BE2C (cell line): ENCODE measurements around the gene ANKHD1.

Source experiments
- DNase-seq: peaks from one replicate; pipeline ENCODE4 v3.0.0-alpha.2; 2020
- H3K27me3 ChIP-seq: fragments of 250-450 bp; sonication (Bioruptor Pico); 2 replicates; pipeline ENCODE4 v1.5.1; 2020; ENCODE audit warnings: mild to moderate bottlenecking
- H3K36me3 ChIP-seq: fragments of 250-450 bp; sonication (Bioruptor Pico); 2 replicates; pipeline ENCODE4 v1.5.1; 2020; ENCODE audit warnings: mild to moderate bottlenecking
- H3K4me1 ChIP-seq: fragments of 250-450 bp; sonication (Bioruptor Pico); 2 replicates; pipeline ENCODE4 v1.5.1; 2020
- H3K4me3 ChIP-seq: 2 replicates; pipeline ENCODE4 v1.5.1; 2011; ENCODE audit warnings: low read depth, low read length
- H3K9me3 ChIP-seq: fragments of 250-450 bp; sonication (Bioruptor Pico); 2 replicates; pipeline ENCODE4 v1.5.1; 2020
- CTCF ChIP-seq: IDR thresholded peaks from 2 replicates; pipeline ENCODE4 v1.5.1; 2012; ENCODE audit warnings: mild to moderate bottlenecking, low read depth, low read length

The ANKHD1 gene

GRCh38 chr5:140551872-140552271 is 150.2 kb downstream of the ANKHD1 start:
- H3K4me1 ChIP-seq = peaks cover 22% of the 10 kb centered on the region
- no peak overlapping the region for H3K4me3 ChIP-seq
- DNase-seq = no peak
- no peak for TF ChIP-seq CTCF
- H3K9me3 ChIP-seq = no peaks in the 10 kb centered on the region
- H3K27me3 ChIP-seq = no peaks in the 10 kb centered on the region
- peaks cover 33% of the 10 kb centered on the region for H3K36me3 ChIP-seq

DNA sequence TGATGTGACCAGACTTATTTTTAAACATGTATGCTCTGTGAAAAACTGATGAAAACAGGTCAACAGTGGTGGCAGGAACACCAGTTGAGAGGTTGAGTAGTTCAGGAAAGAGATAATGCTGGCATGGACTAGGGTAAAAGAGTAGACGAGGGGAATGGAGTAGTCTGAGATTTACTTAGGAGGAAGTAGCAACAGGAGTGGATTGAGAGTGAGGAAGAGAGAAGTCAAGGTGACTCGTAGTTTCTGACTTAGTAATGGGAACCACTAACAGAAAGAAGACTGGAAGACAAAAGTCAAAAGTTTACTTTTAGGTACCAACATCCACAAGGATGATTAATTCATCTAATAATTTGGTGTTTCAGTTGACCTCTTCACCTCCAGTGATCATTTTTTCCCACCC is 152.0 kb downstream of the ANKHD1 start:
- Histone ChIP-seq H3K4me3 (no peak overlapping the region), H3K4me1 (peaks cover 18% of the 10 kb centered on the region), H3K27me3 (no peaks in the 10 kb centered on the region), H3K36me3 (peaks cover 33% of the 10 kb centered on the region), H3K9me3 (no peaks in the 10 kb centered on the region)
- TF ChIP-seq CTCF = no peak
- no peak for DNase-seq

- no peaks in the 10 kb centered on the region for H3K9me3 ChIP-seq
- H3K27me3 ChIP-seq = no peaks in the 10 kb centered on the region
- H3K4me3 ChIP-seq = no peak overlapping the region
- H3K36me3 ChIP-seq = peaks cover 28% of the 10 kb centered on the region
- H3K4me1 ChIP-seq = peaks cover 11% of the 10 kb centered on the region; the same call in 1 of the 2 replicates
- no peak for TF ChIP-seq CTCF
- DNase-seq = no peak
Measured at GRCh38 chr5:140554454-140554853, 152.8 kb downstream of the ANKHD1 start.

DNA sequence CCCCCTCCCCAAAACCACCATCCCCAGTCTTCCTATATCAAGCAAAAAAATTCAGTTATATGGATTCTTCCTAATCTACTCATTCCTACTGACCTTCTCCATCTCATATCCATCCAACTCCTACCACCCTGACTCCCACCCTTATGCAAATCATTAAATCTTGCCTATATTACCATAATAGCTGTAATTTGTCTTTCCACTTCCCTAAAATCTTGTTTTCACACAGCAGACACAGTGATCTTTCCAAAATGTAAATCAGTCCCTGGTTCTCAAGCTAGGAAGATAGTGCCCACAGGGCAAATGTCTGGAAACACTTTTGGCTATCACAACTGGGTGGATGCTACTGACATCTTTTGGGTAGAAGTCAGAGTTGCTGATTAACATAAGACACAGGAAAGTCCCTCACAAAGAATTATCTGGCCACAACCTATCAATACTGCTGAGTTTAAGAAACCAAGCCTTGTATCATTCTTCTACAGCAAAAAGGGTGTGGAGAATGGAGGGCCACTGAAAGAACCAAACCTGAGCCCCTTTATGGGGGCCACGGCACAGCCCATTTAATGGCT is 154.2 kb downstream of the ANKHD1 start:
- H3K4me1 ChIP-seq = peaks cover 11% of the 10 kb centered on the region; the same call in 1 of the 2 replicates
- DNase-seq = no peak
- TF ChIP-seq CTCF = no peak
- no peaks in the 10 kb centered on the region for H3K27me3 ChIP-seq
- peaks cover 14% of the 10 kb centered on the region for H3K36me3 ChIP-seq
- no peaks in the 10 kb centered on the region for H3K9me3 ChIP-seq
- peak overlapping the region; percentile 84 for H3K4me3 ChIP-seq

GRCh38 chr5:140556438-140556837 is 154.8 kb downstream of the ANKHD1 start:
- TF ChIP-seq CTCF = no peak
- no peak for DNase-seq
- H3K36me3 ChIP-seq = peaks cover 8% of the 10 kb centered on the region
- no peaks in the 10 kb centered on the region for H3K27me3 ChIP-seq
- peaks cover 11% of the 10 kb centered on the region; the same call in 1 of the 2 replicates for H3K4me1 ChIP-seq
- H3K9me3 ChIP-seq = no peaks in the 10 kb centered on the region
- peak overlapping the region; percentile 84 for H3K4me3 ChIP-seq

- no peaks in the 10 kb centered on the region for H3K27me3 ChIP-seq
- TF ChIP-seq CTCF = no peak; the same call in 1 of the 2 replicates
- no peaks in the 10 kb centered on the region for H3K9me3 ChIP-seq
- peak within 1 kb of the TSS; percentile 84 for H3K4me3 ChIP-seq
- no peaks in the 10 kb centered on the region; the same call in 1 of the 2 replicates for H3K36me3 ChIP-seq
- H3K4me1 ChIP-seq = peaks cover 11% of the 10 kb centered on the region; the same call in 1 of the 2 replicates
- DNase-seq = peak; percentile 97
Measured at GRCh38 chr5:140557136-140557805, 155.6 kb downstream of the ANKHD1 start, which contains the start of gene SRA1. SRA1 (minus strand) TSS chr5:140557473; CDS start chr5:140557452, 21 bp downstream.
